H1 (cell line): ENCODE data around the gene LRBA. TPM values are rescaled to one million over a fixed set of nuclear protein-coding genes. Genes with fewer than 3 reads are reported as not detected.

ENCODE experiments used
- ASH2L ChIP-seq: fragments of 200-600, 300-600 bp; sonication (generic); IDR thresholded peaks from one replicate; pipeline ENCODE4 v1.7.1; 2017; ENCODE audit warnings: low read length
- CBX8 ChIP-seq: fragments of 300-800, 300-1000 bp; sonication (generic); IDR thresholded peaks from 2 replicates; pipeline ENCODE4 v1.7.1; 2016; ENCODE audit warnings: low read depth, low read length, borderline replicate concordance
- EP300 ChIP-seq, 2 experiments: IDR thresholded peaks; 1 replicate in 1 of 2; 2 replicates in 1 of 2; pipeline ENCODE4 v1.6.1; 2011 to 2012; ENCODE audit warnings: low read depth in 2 of 2, low read length in 2 of 2, mild to moderate bottlenecking in 2 of 2, borderline replicate concordance in 1 of 2, inconsistent platforms in 1 of 2, moderate library complexity in 1 of 2
- EZH2 ChIP-seq: fragments of 200-600 bp; sonication (generic); IDR thresholded peaks from 2 replicates; pipeline ENCODE4 v1.7.1; 2012; ENCODE audit warnings: low read depth, mild to moderate bottlenecking, moderate library complexity, low read length, inconsistent platforms; ENCODE audit not compliant: severe bottlenecking
- HDAC2 ChIP-seq, 2 experiments: fragments of 300-600 bp in 1 of 2; sonication (generic) in 1 of 2; IDR thresholded peaks; 2 replicates each; pipeline ENCODE4 v1.6.1; 2011 to 2012; ENCODE audit warnings: low read depth in 2 of 2, low read length in 2 of 2, mild to moderate bottlenecking in 2 of 2, moderate library complexity in 2 of 2, borderline replicate concordance in 1 of 2, inconsistent platforms in 1 of 2
- POLR2AphosphoS5 ChIP-seq: IDR thresholded peaks from 2 replicates; pipeline ENCODE4 v1.6.1; 2011; ENCODE audit warnings: low read depth, low read length
- RFX5 ChIP-seq: IDR thresholded peaks from 2 replicates; pipeline ENCODE4 v1.6.1; 2011; ENCODE audit warnings: low read depth, low read length, improper control_type of control experiment, borderline replicate concordance
- RXRA ChIP-seq: IDR thresholded peaks from 2 replicates; pipeline ENCODE4 v1.6.1; 2011; ENCODE audit warnings: low read depth, mild to moderate bottlenecking, low read length, moderate library complexity; ENCODE audit not compliant: insufficient read depth
- SAP30 ChIP-seq: fragments of 300-600 bp; sonication (generic); IDR thresholded peaks from 2 replicates; pipeline ENCODE4 v1.7.1; 2012; ENCODE audit warnings: low read length, moderate library complexity, mild to moderate bottlenecking, inconsistent platforms; ENCODE audit not compliant: insufficient read depth, insufficient replicate concordance
- polyA plus RNA-seq, 7 experiments: library from polyadenylated mRNA; depleted of rRNA in 3 of 7; stranded (reverse) in 5 of 7; unstranded in 2 of 7; fragments of >200 nt in 5 of 7; fragments of 200-250 nt in 2 of 7; gene quantifications; 1 replicate in 5 of 7; 2 replicates in 1 of 7; 4 replicates in 1 of 7; pipeline versions ENCODE4 v1.2.1 to v1.2.3, GENCODE V29; 2011 to 2013; ENCODE audit warnings: missing spikeins in 2 of 7, mixed read lengths in 2 of 7
- total RNA-seq: library from RNA; stranded (reverse); fragmentation: NEBNext Ultra II Directional; extraction: Animal tissue kit (Norgen Biotek cat#: 25700); gene quantifications from 2 replicates; pipeline ENCODE4 v1.2.1, GENCODE V29; 2021

The LRBA gene
- total and polyA plus RNA-seq, 2 of the 8 experiments (the other 6 are each of a cell fraction or from before 2014, with no cell fraction given): 54.6 to 83.2 TPM

DNA sequence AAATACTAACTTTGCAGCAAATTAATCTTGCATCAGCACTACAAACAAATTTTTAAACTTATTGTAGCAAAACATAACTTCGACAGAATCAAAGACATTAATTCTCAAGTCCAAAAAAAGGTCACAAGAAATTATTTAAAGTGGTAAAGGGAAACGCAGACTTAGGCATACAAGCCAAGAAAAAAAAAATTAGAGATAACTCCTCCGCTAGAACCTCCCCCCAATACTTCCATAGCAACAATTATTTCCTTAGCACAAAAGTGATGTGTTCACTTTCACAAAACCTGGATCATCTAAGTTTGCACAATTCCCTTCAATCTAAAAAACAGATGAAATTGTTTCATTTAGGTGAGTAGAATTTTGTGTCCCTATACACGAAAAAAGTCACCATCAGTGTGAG is 1.1 kb downstream of the LRBA start (continued):
- TF ChIP-seq SAP30 (no peak), RFX5 (no peak), RXRA (no peak), EZH2 (no peak), EP300 (IDR thresholded peaks at IDR 0.05; ENCODE audit: borderline replicate concordance in 1 of 2, low read depth in 2 of 2, low read length in 2 of 2) (no peak), POLR2AphosphoS5 (no peak), HDAC2 (IDR thresholded peaks at IDR 0.05; ENCODE audit: borderline replicate concordance in 1 of 2, low read depth in 2 of 2, low read length in 2 of 2) (no peak), CBX8 (no peak), ASH2L (no peak)
